Endodermal cell (in vitro differentiated cells): Measurements from ENCODE around the gene GET4. TPM values are rescaled to one million over a fixed set of nuclear protein-coding genes. Genes with fewer than 3 reads are reported as not detected.

ENCODE experiments used
- DNase-seq: peaks from one replicate; pipeline ENCODE4 v3.0.0-alpha.2; 2017
- H3K27ac ChIP-seq: 2 replicates; pipeline ENCODE4 v1.5.1; 2013; ENCODE audit warnings: mild to moderate bottlenecking, low read depth, low read length, moderate library complexity
- H3K27me3 ChIP-seq: 2 replicates; pipeline ENCODE4 v1.6.1; 2013; ENCODE audit warnings: mild to moderate bottlenecking, low read length, moderate library complexity; ENCODE audit not compliant: insufficient read depth, control insufficient read depth, poor library complexity, severe bottlenecking
- H3K36me3 ChIP-seq: 2 replicates; pipeline ENCODE4 v1.7.0; 2013; ENCODE audit warnings: mild to moderate bottlenecking, low read length, moderate library complexity; ENCODE audit not compliant: control insufficient read depth, insufficient read depth
- H3K4me1 ChIP-seq: one replicate; pipeline ENCODE4 v1.7.0; 2013; ENCODE audit warnings: low read length; ENCODE audit not compliant: control insufficient read depth, insufficient read depth
- H3K4me3 ChIP-seq: 2 replicates; pipeline ENCODE4 v1.5.1; 2013; ENCODE audit warnings: mild to moderate bottlenecking, low read length, moderate library complexity
- H3K9ac ChIP-seq: 2 replicates; pipeline ENCODE4 v1.6.1; 2013; ENCODE audit warnings: mild to moderate bottlenecking, low read length, moderate library complexity; ENCODE audit not compliant: poor library complexity, severe bottlenecking; ENCODE audit errors: extremely low read depth
- H3K9me3 ChIP-seq: 2 replicates; pipeline ENCODE4 v1.6.1; 2013; ENCODE audit warnings: mild to moderate bottlenecking, low read length, moderate library complexity; ENCODE audit not compliant: control insufficient read depth
- H3K27ac Mint-ChIP-seq: 2 replicates; pipeline ENCODE4 v1.8.0; 2020; ENCODE audit warnings: mixed read lengths
- H3K27me3 Mint-ChIP-seq: 2 replicates; pipeline ENCODE4 v1.8.0; 2021; ENCODE audit warnings: mild to moderate bottlenecking, mixed read lengths; ENCODE audit not compliant: insufficient read depth
- H3K36me3 Mint-ChIP-seq: 2 replicates; pipeline ENCODE4 v1.8.0; 2020; ENCODE audit warnings: low read depth, mixed read lengths
- H3K4me1 Mint-ChIP-seq: 2 replicates; pipeline ENCODE4 v1.8.0; 2020; ENCODE audit warnings: mixed read lengths
- H3K4me3 Mint-ChIP-seq: 2 replicates; pipeline ENCODE4 v1.8.0; 2020; ENCODE audit warnings: mild to moderate bottlenecking, moderate library complexity, mixed read lengths
- H3K9me3 Mint-ChIP-seq: 2 replicates; pipeline ENCODE4 v1.8.0; 2020; ENCODE audit warnings: mild to moderate bottlenecking, mixed read lengths
- CTCF ChIP-seq: fragments of 200-600 bp; sonication (generic); conservative IDR thresholded peaks from 2 replicates; pipeline ENCODE4 v1.5.0; 2021; ENCODE audit warnings: antibody characterized with exemption, mild to moderate bottlenecking
- WGBS, 2 experiments: methylation state at CpG; one replicate each; pipeline versions ENCODE4 v1.1.5 to v1.1.7; 2013; ENCODE audit warnings: missing lambda C conversion rate in 2 of 2, mixed read lengths in 1 of 2; ENCODE audit not compliant: insufficient coverage in 1 of 2, insufficient read length in 1 of 2; 5-methylcytosine and 5-hydroxymethylcytosine counted together
- total RNA-seq, 2 donors: library from RNA; stranded (reverse); fragmentation: NEBNext Ultra II Directional in 1 of 2; extraction: Animal tissue kit (Norgen Biotek cat#: 25700) in 1 of 2; gene quantifications; 2 replicates in 1 of 2; 3 replicates in 1 of 2; pipeline ENCODE4 v1.2.1, GENCODE V29; 2021

Gene GET4
- total RNA-seq, 2 donors from 2014 or later, result 73.3 to 84.3 TPM

GRCh38 chr7:897086-897485, 20.7 kb downstream of the GET4 start:
- Mint-ChIP-seq H3K9me3 (no peaks in the 10 kb centered on the region), H3K36me3 (peaks cover 38% of the 10 kb centered on the region), H3K27ac (no peak overlapping the region), H3K27me3 (no peaks in the 10 kb centered on the region), H3K4me1 (no peaks in the 10 kb centered on the region), H3K4me3 (no peak overlapping the region)
- no peak for TF ChIP-seq CTCF
- Histone ChIP-seq H3K4me3 (no peak overlapping the region), H3K4me1 (no peaks in the 10 kb centered on the region), H3K9ac (no peak overlapping the region), H3K9me3 (no peaks in the 10 kb centered on the region), H3K36me3 (peaks cover 30% of the 10 kb centered on the region), H3K27ac (no peak overlapping the region), H3K27me3 (no peaks in the 10 kb centered on the region)
- DNase-seq, result no peak
- WGBS, 2 experiments, result 96 to 98% methylated on average over 13 to 14 of the region's 14 CpGs

DNA sequence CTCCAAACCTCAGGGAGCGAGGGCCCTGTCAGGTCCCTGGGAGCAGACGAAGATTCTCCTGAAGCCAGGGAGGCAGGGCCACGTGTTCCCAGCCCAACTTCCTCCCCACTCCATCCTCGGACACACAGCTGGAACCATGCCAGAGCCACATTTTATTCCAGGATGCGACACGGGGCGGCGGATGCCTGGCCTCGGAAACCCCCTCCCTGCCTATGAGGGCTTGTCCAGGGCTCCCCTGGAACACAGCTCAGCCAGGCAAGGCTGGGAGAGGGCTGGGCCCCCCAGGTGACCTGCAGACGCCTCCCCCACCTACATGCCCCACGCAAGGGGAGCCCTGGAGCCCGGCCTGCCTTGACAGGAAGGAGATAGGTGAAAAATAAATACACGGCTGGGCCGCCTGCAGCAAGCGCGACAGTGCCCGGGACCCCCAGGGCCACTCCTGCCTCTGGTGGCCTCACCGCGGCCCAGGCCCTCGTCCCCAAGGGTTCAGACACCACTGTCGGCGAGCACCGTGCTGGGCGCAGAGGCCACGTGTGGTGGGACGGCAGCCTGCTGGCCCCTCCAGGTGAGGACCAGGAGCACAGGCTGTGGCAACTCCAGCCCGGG, 21.5 kb downstream of the GET4 start:
- Mint-ChIP-seq H3K4me1 (no peaks in the 10 kb centered on the region), H3K36me3 (peaks cover 30% of the 10 kb centered on the region), H3K4me3 (no peak overlapping the region), H3K27me3 (no peaks in the 10 kb centered on the region), H3K27ac (no peak overlapping the region), H3K9me3 (no peaks in the 10 kb centered on the region)
- peaks cover 23% of the 10 kb centered on the region for H3K36me3 ChIP-seq
- no peak overlapping the region for H3K9ac ChIP-seq
- WGBS, 2 experiments, result 93 to 94% methylated on average over 14 to 27 of the region's 27 CpGs
- H3K27ac ChIP-seq, result no peak overlapping the region
- no peaks in the 10 kb centered on the region for H3K9me3 ChIP-seq
- no peak for TF ChIP-seq CTCF
- H3K4me3 ChIP-seq, result no peak overlapping the region
- DNase-seq, result no peak
- H3K27me3 ChIP-seq, result no peaks in the 10 kb centered on the region
- no peaks in the 10 kb centered on the region for H3K4me1 ChIP-seq

- peaks cover 21% of the 10 kb centered on the region for H3K36me3 ChIP-seq
- Mint-ChIP-seq H3K36me3 (peaks cover 24% of the 10 kb centered on the region), H3K27ac (no peak overlapping the region), H3K27me3 (peaks cover 3% of the 10 kb centered on the region), H3K4me1 (no peaks in the 10 kb centered on the region), H3K9me3 (no peaks in the 10 kb centered on the region), H3K4me3 (no peak overlapping the region)
- H3K9ac ChIP-seq, result no peak overlapping the region
- no peak for DNase-seq
- H3K4me3 ChIP-seq, result no peak overlapping the region
- WGBS, 2 experiments, result 92% methylated on average over 2 to 18 of the region's 18 CpGs
- no peaks in the 10 kb centered on the region for H3K9me3 ChIP-seq
- H3K27ac ChIP-seq, result no peak overlapping the region
- no peaks in the 10 kb centered on the region for H3K27me3 ChIP-seq
- TF ChIP-seq CTCF, result no peak
- H3K4me1 ChIP-seq, result no peaks in the 10 kb centered on the region
Observed at GRCh38 chr7:898460-898854, 22.1 kb downstream of the GET4 start.
